Pancreas (tissue), 10 donors: ENCODE data around the gene SETD6. TPM values are rescaled to one million over a fixed set of nuclear protein-coding genes. Genes with fewer than 3 reads are reported as not detected.
"Not testable (repeated sequence)": the region's sequence is repeated elsewhere in the genome, so short reads cannot be mapped to it uniquely, and the experiment has no call there.

Source experiments
- ATAC-seq, 4 donors: fragments of 200-7000 bp; cut with Tn5 transposase; one replicate each; pipeline versions ENCODE4 v1.8.0 to v1.9.1; 2020; ENCODE audit warnings: mild to moderate bottlenecking in 4 of 4, moderate library complexity in 4 of 4
- DNase-seq, 6 donors: peaks; one replicate each; pipeline ENCODE4 v3.0.0-alpha.2; 2020
- FAIRE-seq: peaks from 2 replicates; lab custom pipeline; 2012; peaks lifted over from hg19 to GRCh38; lab: Jason Lieb, UNC
- H3K27ac ChIP-seq, 4 donors: fragments of 200-600 bp; sonication (generic); 1 replicate in 3 of 4; 2 replicates in 1 of 4; pipeline versions ENCODE4 v1.5.0 to v1.8.0; 2020
- H3K27me3 ChIP-seq, 4 donors: fragments of 200-600 bp; one replicate each; pipeline ENCODE4 v1.8.0; 2021
- H3K36me3 ChIP-seq, 3 donors: fragments of 200-600 bp; sonication (generic) in 1 of 3; one replicate each; pipeline versions ENCODE4 v1.5.0 to v1.8.0; 2020 to 2021
- H3K4me1 ChIP-seq, 3 donors: fragments of 200-600 bp; one replicate each; pipeline ENCODE4 v1.8.0; 2021
- H3K4me3 ChIP-seq, 4 donors: fragments of 200-600 bp; sonication (generic) in 2 of 4; one replicate each; pipeline versions ENCODE4 v1.5.0 to v1.8.0; 2020 to 2021
- H3K9me3 ChIP-seq, 4 donors: fragments of 200-600 bp; one replicate each; pipeline ENCODE4 v1.8.0; 2021
- WGBS, 2 donors: extraction: QIAGEN DNeasy Blood & Tissue Kit; methylation state at CpG; one replicate each; pipeline ENCODE4 v1.1.7; 2013; 5-methylcytosine and 5-hydroxymethylcytosine counted together
- intact Hi-C, 3 donors: fragments of 100-400 bp; cut with DNase I; formaldehyde crosslinking; loops; one replicate each; pipeline versions ENCODE4 v1.11.1 to v1.14.2; 2022
- polyA plus RNA-seq, 2 donors: library from polyadenylated mRNA; stranded (reverse); fragments of 200-250 nt; gene quantifications; one replicate each; pipeline ENCODE4 v1.2.3, GENCODE V29; 2013
- total RNA-seq, 6 donors: library from RNA; stranded (reverse); fragmentation: NEBNext Ultra II Directional in 4 of 6; extraction: Animal tissue kit (Norgen Biotek cat#: 25700) in 4 of 6; gene quantifications; one replicate each; pipeline versions ENCODE4 v1.2.1 to v1.2.4, GENCODE V29; 2021 to 2023
- TF ChIP-seq, protein P1 (sequence below), 4 donors: fragments of 200-600 bp; sonication (generic) in 3 of 4; IDR thresholded peaks; one replicate each; pipeline versions ENCODE4 v1.5.0 to v1.8.0; 2021; ENCODE audit warnings: antibody characterized with exemption in 4 of 4
- donor health status: healthy with polysubstance abuse.
- donor health status: DM: no; HTN: no; CAD: no; lungs with moderate emphysema.
- donor health status: DM: no; HTN: no; CAD: no.
- donor health status: control.
- donor health status: control.
- donor health status: Bipolar disorder and iron deficiency.
- donor health status: DM: yes; HTN: yes; CAD: no.
- donor health status: DM: no; HTN: no; CAD: no.
- donor health status: DM: no; HTN: no; CAD: no.
- donor health status: DM: yes; HTN: yes; CAD: no.

SETD6 gene
- total and polyA plus RNA-seq, 8 donors, result 13.8 to 38.2 (median 21.1) TPM

DNA sequence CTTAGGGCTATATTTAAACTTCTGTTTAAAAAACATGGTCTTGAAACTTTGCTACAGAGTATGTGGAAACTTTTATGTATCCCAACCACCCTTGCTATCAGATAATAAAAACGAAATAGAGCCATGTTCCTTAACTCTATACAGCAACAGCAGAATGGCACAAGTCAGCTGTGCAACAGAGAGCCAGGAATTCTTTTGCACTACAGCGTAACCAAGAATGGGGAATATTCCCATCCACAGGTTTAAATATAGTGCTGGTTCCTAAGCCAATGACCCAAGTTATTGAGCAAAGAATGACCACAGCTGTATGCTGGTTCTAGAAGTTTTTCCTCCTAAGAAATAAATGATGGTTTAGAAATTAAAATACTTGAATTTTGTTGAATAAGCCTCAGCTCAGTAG, 33.1 kb downstream of the SETD6 start:
- no peaks in the 10 kb centered on the region for H3K4me1 ChIP-seq
- 58 to 61% methylated on average over 2 of the region's 2 CpGs for WGBS, 2 donors
- intact Hi-C loops, result no loop called here
- H3K27ac ChIP-seq, result no peak overlapping the region
- FAIRE-seq (no peak), DNase-seq (no peak), ATAC-seq (no peak)
- H3K9me3 ChIP-seq, result no peaks in the 10 kb centered on the region
- TF ChIP-seq, protein P1, sequence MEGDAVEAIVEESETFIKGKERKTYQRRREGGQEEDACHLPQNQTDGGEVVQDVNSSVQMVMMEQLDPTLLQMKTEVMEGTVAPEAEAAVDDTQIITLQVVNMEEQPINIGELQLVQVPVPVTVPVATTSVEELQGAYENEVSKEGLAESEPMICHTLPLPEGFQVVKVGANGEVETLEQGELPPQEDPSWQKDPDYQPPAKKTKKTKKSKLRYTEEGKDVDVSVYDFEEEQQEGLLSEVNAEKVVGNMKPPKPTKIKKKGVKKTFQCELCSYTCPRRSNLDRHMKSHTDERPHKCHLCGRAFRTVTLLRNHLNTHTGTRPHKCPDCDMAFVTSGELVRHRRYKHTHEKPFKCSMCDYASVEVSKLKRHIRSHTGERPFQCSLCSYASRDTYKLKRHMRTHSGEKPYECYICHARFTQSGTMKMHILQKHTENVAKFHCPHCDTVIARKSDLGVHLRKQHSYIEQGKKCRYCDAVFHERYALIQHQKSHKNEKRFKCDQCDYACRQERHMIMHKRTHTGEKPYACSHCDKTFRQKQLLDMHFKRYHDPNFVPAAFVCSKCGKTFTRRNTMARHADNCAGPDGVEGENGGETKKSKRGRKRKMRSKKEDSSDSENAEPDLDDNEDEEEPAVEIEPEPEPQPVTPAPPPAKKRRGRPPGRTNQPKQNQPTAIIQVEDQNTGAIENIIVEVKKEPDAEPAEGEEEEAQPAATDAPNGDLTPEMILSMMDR (IDR thresholded peaks at IDR 0.05), result no peak
- H3K27me3 ChIP-seq, result no peaks in the 10 kb centered on the region
- peaks cover 6 to 89% (median 36%) of the 10 kb centered on the region in 3 donors for H3K36me3 ChIP-seq
- no peak overlapping the region for H3K4me3 ChIP-seq

DNA sequence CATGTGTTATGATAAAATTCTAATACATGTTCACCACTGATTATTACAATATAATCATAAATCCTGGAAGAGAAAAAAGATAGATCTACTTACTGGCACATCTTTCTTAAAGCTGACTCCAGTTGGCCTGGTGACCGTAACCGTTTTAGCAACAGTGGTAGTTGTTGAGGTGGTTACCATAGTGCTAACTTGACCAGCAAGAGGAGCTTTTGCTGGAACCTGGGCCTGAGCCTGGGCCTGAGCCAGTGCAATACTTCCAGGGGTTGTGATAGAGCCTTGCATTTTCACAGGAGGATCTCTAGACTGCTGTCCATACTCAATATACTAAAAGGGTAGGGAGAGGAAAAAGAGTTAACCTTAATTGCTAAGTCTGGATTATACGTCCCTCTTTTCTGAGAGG, 36.2 kb downstream of the SETD6 start:
- peaks cover 9 to 86% (median 24%) of the 10 kb centered on the region in 3 donors for H3K36me3 ChIP-seq
- H3K4me1 ChIP-seq, result no peaks in the 10 kb centered on the region
- TF ChIP-seq, protein P1 (IDR thresholded peaks at IDR 0.05), result no peak
- intact Hi-C loops, result no loop called here
- H3K27ac ChIP-seq, result no peak overlapping the region
- DNase-seq (no peak), FAIRE-seq (no peak), ATAC-seq (no peak)
- WGBS, 2 donors, result 86 to 89% methylated on average over 3 of the region's 3 CpGs
- H3K9me3 ChIP-seq, result no peaks in the 10 kb centered on the region
- H3K27me3 ChIP-seq, result no peaks in the 10 kb centered on the region
- no peak overlapping the region for H3K4me3 ChIP-seq

DNA sequence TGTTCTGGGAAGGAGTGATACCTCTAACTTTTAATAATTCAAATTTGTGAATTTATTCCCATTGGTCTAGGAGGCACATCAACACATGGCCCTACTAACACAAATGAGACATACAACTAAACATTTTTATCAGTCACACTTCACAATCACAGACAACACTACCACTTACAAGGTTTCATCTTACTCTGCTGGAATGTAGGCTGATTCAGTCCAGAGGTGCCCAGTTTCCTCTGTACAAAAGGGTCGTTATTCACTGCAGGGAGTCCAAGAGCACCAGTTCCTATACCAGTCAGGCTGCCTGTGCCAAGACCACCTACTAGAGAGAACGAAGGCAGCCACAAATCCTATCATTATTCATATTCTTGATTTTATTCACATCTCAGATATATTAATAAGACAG, 41.4 kb downstream of the SETD6 start:
- Histone ChIP-seq H3K9me3 (no peaks in the 10 kb centered on the region), H3K4me1 (no peaks in the 10 kb centered on the region), H3K27me3 (no peaks in the 10 kb centered on the region), H3K4me3 (no peak overlapping the region), H3K27ac (no peak overlapping the region), H3K36me3 (peaks cover 3 to 63% (median 21%) of the 10 kb centered on the region in 3 donors)
- FAIRE-seq (no peak), ATAC-seq (no peak), DNase-seq (no peak)
- intact Hi-C loops, result no loop called here
- TF ChIP-seq, protein P1 (IDR thresholded peaks at IDR 0.05), result no peak
- WGBS, 2 donors, result 79 to 86% methylated on average over 2 of the region's 2 CpGs

DNA sequence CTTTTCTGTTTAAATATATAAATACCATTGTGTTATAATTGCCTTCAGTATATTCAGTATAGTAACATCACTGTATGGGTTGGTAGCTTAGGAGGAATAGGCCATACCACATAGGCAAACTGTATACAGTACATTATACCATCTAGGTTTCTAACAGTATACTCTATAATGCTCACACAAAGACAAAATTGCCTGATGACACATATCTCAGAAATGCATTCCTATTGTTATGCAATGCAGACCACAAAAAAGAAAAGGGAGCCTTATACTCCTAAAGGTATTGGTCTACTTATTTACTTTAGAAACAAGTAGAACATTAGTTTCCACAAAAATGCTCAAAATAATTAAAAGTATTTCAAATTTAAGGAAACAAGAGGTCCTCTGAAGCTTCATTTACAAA, 47.9 kb downstream of the SETD6 start:
- FAIRE-seq (no peak), DNase-seq (no peak), ATAC-seq (no peak)
- H3K4me3 ChIP-seq, result no peak overlapping the region
- TF ChIP-seq, protein P1 (IDR thresholded peaks at IDR 0.05), result no peak
- no peaks in the 10 kb centered on the region for H3K4me1 ChIP-seq
- no peaks in the 10 kb centered on the region for H3K27me3 ChIP-seq
- intact Hi-C loops, result no loop called here
- no peak overlapping the region for H3K27ac ChIP-seq
- peaks cover 0 to 36% (median 6%) of the 10 kb centered on the region in 3 donors for H3K36me3 ChIP-seq
- H3K9me3 ChIP-seq, result no peaks in the 10 kb centered on the region

DNA sequence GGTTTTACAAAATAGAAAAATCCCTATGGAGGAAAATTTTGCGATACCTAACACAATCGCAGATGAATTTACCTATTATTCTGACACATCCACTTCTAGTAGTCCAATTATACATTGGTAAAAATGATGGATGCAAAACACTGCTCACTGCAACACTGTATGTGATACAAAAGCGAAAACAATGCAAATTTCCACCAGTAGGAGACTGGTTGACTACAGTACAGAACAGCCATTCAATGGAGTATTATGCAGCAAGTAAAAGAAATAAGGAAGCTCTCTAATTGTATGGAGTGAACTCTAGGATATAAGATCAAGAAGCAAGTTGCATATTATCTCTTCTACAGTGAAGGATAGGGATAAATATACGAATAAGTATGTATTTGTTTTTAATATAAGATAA, 48.5 kb downstream of the SETD6 start:
- TF ChIP-seq, protein P1 (IDR thresholded peaks at IDR 0.05), result no peak
- Histone ChIP-seq H3K9me3 (no peaks in the 10 kb centered on the region), H3K4me3 (no peak overlapping the region), H3K4me1 (no peaks in the 10 kb centered on the region), H3K27ac (no peak overlapping the region), H3K36me3 (peaks cover 0 to 36% (median 3%) of the 10 kb centered on the region in 3 donors), H3K27me3 (no peaks in the 10 kb centered on the region)
- ATAC-seq (no peak), FAIRE-seq (no peak), DNase-seq (no peak)
- intact Hi-C loops, result no loop called here
- WGBS, 2 donors, result 90 to 93% methylated on average over 4 of the region's 4 CpGs

DNA sequence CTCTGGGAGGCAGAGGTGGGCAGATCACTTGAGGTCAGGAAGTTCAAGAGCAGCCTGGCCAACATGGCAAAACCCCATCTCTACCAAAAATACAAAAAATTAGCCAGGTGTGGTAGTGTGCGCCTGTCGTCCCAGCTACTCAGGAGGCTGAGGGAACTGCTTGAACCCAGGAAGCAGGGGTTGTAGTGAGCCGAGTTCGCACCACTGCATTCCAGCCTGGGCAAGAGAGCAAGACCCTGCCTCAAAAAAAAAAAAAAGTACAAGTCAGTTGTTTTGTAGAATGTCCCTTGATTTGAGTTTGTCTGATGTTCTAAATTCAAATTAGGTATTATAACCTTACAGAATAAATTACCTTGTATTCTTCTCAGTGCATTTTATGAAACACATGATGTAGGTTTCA, 50.4 kb downstream of the SETD6 start:
- H3K9me3 ChIP-seq, H3K4me1 ChIP-seq, ATAC-seq, intact Hi-C loops, FAIRE-seq, H3K27ac ChIP-seq, H3K27me3 ChIP-seq, DNase-seq, H3K4me3 ChIP-seq: not testable (repeated sequence)
- peaks cover 0 to 38% (median 3%) of the 10 kb centered on the region in 3 donors for H3K36me3 ChIP-seq
- WGBS, 2 donors, result 95 to 100% methylated on average over 4 of the region's 4 CpGs
